GM12878 (cell line): ENCODE results near the gene PITPNM1. TPM values are rescaled to one million over a fixed set of nuclear protein-coding genes. Genes with fewer than 3 reads are reported as not detected.

Experiments
- BACH1 ChIP-seq: fragments of 450-650 bp; IDR thresholded peaks from 2 replicates; pipeline ENCODE4 v1.6.1; 2017; ENCODE audit warnings: mild to moderate bottlenecking, borderline replicate concordance
- BHLHE40 ChIP-seq, 2 experiments: fragments of 450-650 bp in 1 of 2; IDR thresholded peaks; 2 replicates each; pipeline ENCODE4 v1.6.1; 2011 to 2017; ENCODE audit warnings: low read depth in 2 of 2, borderline replicate concordance in 1 of 2, improper control_type of control experiment in 1 of 2, low read length in 1 of 2, mild to moderate bottlenecking in 1 of 2
- CBX3 ChIP-seq: fragments of 200-600 bp; sonication (generic); IDR thresholded peaks from 2 replicates; pipeline ENCODE4 v1.6.1; 2016; ENCODE audit warnings: low read depth, borderline replicate concordance
- CHD2 ChIP-seq: IDR thresholded peaks from 2 replicates; pipeline ENCODE4 v1.6.1; 2011; ENCODE audit warnings: low read depth, low read length, improper control_type of control experiment, borderline replicate concordance
- EP300 ChIP-seq, 2 experiments: fragments of 150-350 bp in 1 of 2; IDR thresholded peaks; 2 replicates each; pipeline ENCODE4 v1.6.1; 2011 to 2012; ENCODE audit warnings: low read depth in 2 of 2, low read length in 2 of 2, borderline replicate concordance in 1 of 2, improper control_type of control experiment in 1 of 2, inconsistent platforms in 1 of 2; ENCODE audit not compliant: control insufficient read depth in 1 of 2
- GATAD2B ChIP-seq: fragments of 450-650 bp; conservative IDR thresholded peaks from 2 replicates; pipeline ENCODE4 v1.6.1; 2017; ENCODE audit warnings: low read depth, mild to moderate bottlenecking, moderate library complexity
- MTA3 ChIP-seq: IDR thresholded peaks from 2 replicates; pipeline ENCODE4 v1.6.1; 2012; ENCODE audit warnings: low read length, inconsistent platforms, borderline replicate concordance
- MYB ChIP-seq: fragments of 150-350 bp; IDR thresholded peaks from 2 replicates; pipeline ENCODE4 v1.6.1; 2014; ENCODE audit warnings: mild to moderate bottlenecking, low read depth, low read length, borderline replicate concordance
- NBN ChIP-seq: fragments of 450-650 bp; IDR thresholded peaks from 2 replicates; pipeline ENCODE4 v1.6.1; 2016
- PAX5 ChIP-seq: IDR thresholded peaks from 2 replicates; pipeline ENCODE4 v1.6.1; 2011; ENCODE audit warnings: low read depth, low read length, borderline replicate concordance
- POLR2AphosphoS5 ChIP-seq: IDR thresholded peaks from 2 replicates; pipeline ENCODE4 v1.6.1; 2011; ENCODE audit warnings: mild to moderate bottlenecking, low read length, inconsistent platforms
- RAD51 ChIP-seq: fragments of 450-650 bp; IDR thresholded peaks from 2 replicates; pipeline ENCODE4 v1.6.1; 2016; ENCODE audit warnings: moderate library complexity, mild to moderate bottlenecking, inconsistent platforms
- SREBF2 ChIP-seq: IDR thresholded peaks from 2 replicates; pipeline ENCODE4 v1.6.1; 2012; ENCODE audit warnings: mild to moderate bottlenecking, low read length
- TARDBP ChIP-seq: IDR thresholded peaks from 2 replicates; pipeline ENCODE4 v1.6.1; 2016; ENCODE audit warnings: borderline replicate concordance
- TCF7 ChIP-seq: IDR thresholded peaks from 2 replicates; pipeline ENCODE4 v1.6.1; 2014; ENCODE audit warnings: antibody characterized with exemption, borderline replicate concordance
- YBX1 ChIP-seq: fragments of 450-650 bp; IDR thresholded peaks from 2 replicates; pipeline ENCODE4 v1.6.1; 2016; ENCODE audit warnings: antibody characterized with exemption
- ZBED1 ChIP-seq: IDR thresholded peaks from 2 replicates; pipeline ENCODE4 v1.6.1; 2016; ENCODE audit warnings: borderline replicate concordance
- ZNF217 ChIP-seq: fragments of 450-650 bp; IDR thresholded peaks from 2 replicates; pipeline ENCODE4 v1.6.1; 2017; ENCODE audit warnings: antibody characterized with exemption, mild to moderate bottlenecking
- ZNF384 ChIP-seq: IDR thresholded peaks from 2 replicates; pipeline ENCODE4 v1.6.1; 2012; ENCODE audit warnings: low read depth, mild to moderate bottlenecking, low read length, improper control_type of control experiment, borderline replicate concordance
- polyA plus RNA-seq, 11 experiments: library from polyadenylated mRNA; depleted of rRNA in 4 of 11; unstranded in 6 of 11; stranded (reverse) in 5 of 11; fragments of >200 nt; fragmentation: Nextera tagmentation in 4 of 11; fragmentation: Illumina TruSeq in 1 of 11; extraction: Ambion mirVana in 4 of 11; extraction: Trizol in 1 of 11; gene quantifications; 1 replicate in 1 of 11; 2 replicates in 10 of 11; pipeline versions ENCODE4 v1.2.1 to v1.2.3, GENCODE V29; 2011 to 2016; ENCODE audit warnings: inconsistent platforms in 2 of 11, missing spikeins in 2 of 11, low read depth in 1 of 11
- total RNA-seq, 4 experiments: library from RNA; depleted of rRNA in 3 of 4; stranded (reverse); fragments of >200 nt in 3 of 4; fragmentation: Illumina TruSeq in 1 of 4; extraction: Trizol in 1 of 4; gene quantifications; 2 replicates each; pipeline versions ENCODE4 v1.2.1 to v1.2.3, GENCODE V29; 2013 to 2021
- TF ChIP-seq, protein P1 (sequence below): IDR thresholded peaks from 2 replicates; pipeline ENCODE4 v1.6.1; 2011; ENCODE audit warnings: borderline replicate concordance, low read depth, mild to moderate bottlenecking, moderate library complexity, low read length; ENCODE audit not compliant: insufficient read depth, poor library complexity, severe bottlenecking
- TF ChIP-seq, protein P2 (sequence below): fragments of 450-650 bp; IDR thresholded peaks from 2 replicates; pipeline ENCODE4 v1.6.1; 2017; ENCODE audit warnings: mild to moderate bottlenecking, low read depth, inconsistent platforms; ENCODE audit not compliant: poor library complexity, severe bottlenecking
- TF ChIP-seq, protein P3 (sequence below): IDR thresholded peaks from 2 replicates; pipeline ENCODE4 v1.6.1; 2012; ENCODE audit warnings: mild to moderate bottlenecking, low read depth, low read length
- TF ChIP-seq, protein P4 (sequence below): IDR thresholded peaks from 2 replicates; pipeline ENCODE4 v1.6.1; 2012; ENCODE audit warnings: low read depth, low read length, improper control_type of control experiment

The PITPNM1 gene
- total and polyA plus RNA-seq, 10 of the 15 experiments (the other 5 are each of a cell fraction or from before 2014, with no cell fraction given): 0.11 to 56.8 (median 16.5) TPM

DNA sequence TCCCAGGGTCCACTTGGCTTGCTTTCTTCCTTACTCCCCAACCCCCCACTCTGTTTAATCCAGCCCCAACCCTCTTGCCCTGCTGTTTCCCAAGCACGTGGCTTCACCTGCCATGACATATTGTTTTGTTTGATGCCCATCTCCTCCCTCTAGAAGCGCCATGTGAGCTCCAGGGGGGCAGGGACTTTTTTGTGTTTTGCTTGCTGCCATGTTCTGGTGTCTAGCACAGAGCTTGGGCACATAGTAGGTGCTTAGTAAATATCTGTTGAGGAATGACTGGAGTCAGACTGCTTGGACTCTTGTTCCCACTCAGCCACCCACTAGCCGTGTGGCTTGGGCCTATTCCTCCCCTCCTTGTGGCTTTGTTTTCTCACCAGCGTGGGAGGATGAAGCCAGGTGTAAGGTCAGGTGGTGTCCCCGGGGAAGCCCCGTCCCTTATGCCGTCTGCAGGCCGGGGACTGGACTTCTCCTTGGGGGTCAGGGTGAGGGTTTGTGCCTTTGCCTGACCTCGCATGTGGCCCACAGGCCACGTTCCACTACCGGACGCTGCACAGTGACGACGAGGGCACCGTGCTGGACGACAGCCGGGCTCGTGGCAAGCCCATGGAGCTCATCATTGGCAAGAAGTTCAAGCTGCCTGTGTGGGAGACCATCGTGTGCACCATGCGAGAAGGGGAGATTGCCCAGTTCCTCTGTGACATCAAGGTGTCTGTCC is 18.5 kb downstream of the PITPNM1 start (continued):
- TF ChIP-seq ZBED1: no peak; the same call in none of the 2 replicates
- no peak for TF ChIP-seq MYB
- peak; percentile 86; the same call in 1 of the 2 replicates for TF ChIP-seq ZNF217
- TF ChIP-seq CBX3: no peak
- TF ChIP-seq, protein P1, sequence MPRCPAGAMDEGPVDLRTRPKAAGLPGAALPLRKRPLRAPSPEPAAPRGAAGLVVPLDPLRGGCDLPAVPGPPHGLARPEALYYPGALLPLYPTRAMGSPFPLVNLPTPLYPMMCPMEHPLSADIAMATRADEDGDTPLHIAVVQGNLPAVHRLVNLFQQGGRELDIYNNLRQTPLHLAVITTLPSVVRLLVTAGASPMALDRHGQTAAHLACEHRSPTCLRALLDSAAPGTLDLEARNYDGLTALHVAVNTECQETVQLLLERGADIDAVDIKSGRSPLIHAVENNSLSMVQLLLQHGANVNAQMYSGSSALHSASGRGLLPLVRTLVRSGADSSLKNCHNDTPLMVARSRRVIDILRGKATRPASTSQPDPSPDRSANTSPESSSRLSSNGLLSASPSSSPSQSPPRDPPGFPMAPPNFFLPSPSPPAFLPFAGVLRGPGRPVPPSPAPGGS: peak; percentile 99
- TF ChIP-seq MTA3: no peak
- no peak for TF ChIP-seq TCF7
- TF ChIP-seq RAD51: peak; percentile 82
- TF ChIP-seq SREBF2: no peak
- TF ChIP-seq CHD2: peak; percentile 65
- peak in 1 of 2 experiments; percentile 74; a peak in 2 of 4 replicates for TF ChIP-seq BHLHE40 (IDR thresholded peaks at IDR 0.05; ENCODE audit: borderline replicate concordance in 1 of 2, low read depth in 2 of 2, low read length in 1 of 2)
- TF ChIP-seq PAX5: peak; percentile 87
- TF ChIP-seq, protein P2, sequence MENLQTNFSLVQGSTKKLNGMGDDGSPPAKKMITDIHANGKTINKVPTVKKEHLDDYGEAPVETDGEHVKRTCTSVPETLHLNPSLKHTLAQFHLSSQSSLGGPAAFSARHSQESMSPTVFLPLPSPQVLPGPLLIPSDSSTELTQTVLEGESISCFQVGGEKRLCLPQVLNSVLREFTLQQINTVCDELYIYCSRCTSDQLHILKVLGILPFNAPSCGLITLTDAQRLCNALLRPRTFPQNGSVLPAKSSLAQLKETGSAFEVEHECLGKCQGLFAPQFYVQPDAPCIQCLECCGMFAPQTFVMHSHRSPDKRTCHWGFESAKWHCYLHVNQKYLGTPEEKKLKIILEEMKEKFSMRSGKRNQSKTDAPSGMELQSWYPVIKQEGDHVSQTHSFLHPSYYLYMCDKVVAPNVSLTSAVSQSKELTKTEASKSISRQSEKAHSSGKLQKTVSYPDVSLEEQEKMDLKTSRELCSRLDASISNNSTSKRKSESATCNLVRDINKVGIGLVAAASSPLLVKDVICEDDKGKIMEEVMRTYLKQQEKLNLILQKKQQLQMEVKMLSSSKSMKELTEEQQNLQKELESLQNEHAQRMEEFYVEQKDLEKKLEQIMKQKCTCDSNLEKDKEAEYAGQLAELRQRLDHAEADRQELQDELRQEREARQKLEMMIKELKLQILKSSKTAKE: peak; percentile 87
- TF ChIP-seq, protein P3, sequence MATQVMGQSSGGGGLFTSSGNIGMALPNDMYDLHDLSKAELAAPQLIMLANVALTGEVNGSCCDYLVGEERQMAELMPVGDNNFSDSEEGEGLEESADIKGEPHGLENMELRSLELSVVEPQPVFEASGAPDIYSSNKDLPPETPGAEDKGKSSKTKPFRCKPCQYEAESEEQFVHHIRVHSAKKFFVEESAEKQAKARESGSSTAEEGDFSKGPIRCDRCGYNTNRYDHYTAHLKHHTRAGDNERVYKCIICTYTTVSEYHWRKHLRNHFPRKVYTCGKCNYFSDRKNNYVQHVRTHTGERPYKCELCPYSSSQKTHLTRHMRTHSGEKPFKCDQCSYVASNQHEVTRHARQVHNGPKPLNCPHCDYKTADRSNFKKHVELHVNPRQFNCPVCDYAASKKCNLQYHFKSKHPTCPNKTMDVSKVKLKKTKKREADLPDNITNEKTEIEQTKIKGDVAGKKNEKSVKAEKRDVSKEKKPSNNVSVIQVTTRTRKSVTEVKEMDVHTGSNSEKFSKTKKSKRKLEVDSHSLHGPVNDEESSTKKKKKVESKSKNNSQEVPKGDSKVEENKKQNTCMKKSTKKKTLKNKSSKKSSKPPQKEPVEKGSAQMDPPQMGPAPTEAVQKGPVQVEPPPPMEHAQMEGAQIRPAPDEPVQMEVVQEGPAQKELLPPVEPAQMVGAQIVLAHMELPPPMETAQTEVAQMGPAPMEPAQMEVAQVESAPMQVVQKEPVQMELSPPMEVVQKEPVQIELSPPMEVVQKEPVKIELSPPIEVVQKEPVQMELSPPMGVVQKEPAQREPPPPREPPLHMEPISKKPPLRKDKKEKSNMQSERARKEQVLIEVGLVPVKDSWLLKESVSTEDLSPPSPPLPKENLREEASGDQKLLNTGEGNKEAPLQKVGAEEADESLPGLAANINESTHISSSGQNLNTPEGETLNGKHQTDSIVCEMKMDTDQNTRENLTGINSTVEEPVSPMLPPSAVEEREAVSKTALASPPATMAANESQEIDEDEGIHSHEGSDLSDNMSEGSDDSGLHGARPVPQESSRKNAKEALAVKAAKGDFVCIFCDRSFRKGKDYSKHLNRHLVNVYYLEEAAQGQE: no peak
- peak; percentile 97 for TF ChIP-seq GATAD2B
- TF ChIP-seq, protein P4, sequence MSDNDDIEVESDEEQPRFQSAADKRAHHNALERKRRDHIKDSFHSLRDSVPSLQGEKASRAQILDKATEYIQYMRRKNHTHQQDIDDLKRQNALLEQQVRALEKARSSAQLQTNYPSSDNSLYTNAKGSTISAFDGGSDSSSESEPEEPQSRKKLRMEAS: peak; percentile 79
- peak; percentile 85 to 88 for TF ChIP-seq EP300 (IDR thresholded peaks at IDR 0.05; ENCODE audit: borderline replicate concordance in 1 of 2, control insufficient read depth in 1 of 2, low read depth in 2 of 2, low read length in 2 of 2)
- 0 out of 2 replicates have a peak, but pooled peaks have one; percentile 11 for TF ChIP-seq YBX1
- TF ChIP-seq ZNF384: no peak
- TF ChIP-seq BACH1: peak; percentile 90
- peak; percentile 89 for TF ChIP-seq NBN
- 0 out of 2 replicates have a peak, but pooled peaks have one; percentile 86 for TF ChIP-seq TARDBP
- peak; percentile 36; the same call in 1 of the 2 replicates for TF ChIP-seq POLR2AphosphoS5
